Left lobe of liver (tissue), 2 donors: ENCODE results near the gene ANKRD16. TPM values are rescaled to one million over a fixed set of nuclear protein-coding genes. Genes with fewer than 3 reads are reported as not detected.

ENCODE experiments used
- ATAC-seq: fragments of 200-7000 bp; cut with Tn5 transposase; one replicate; pipeline ENCODE4 v1.9.1; 2020; ENCODE audit warnings: mild to moderate bottlenecking, moderate library complexity
- DNase-seq: peaks from one replicate; pipeline ENCODE4 v3.0.0-alpha.2; 2020; ENCODE audit warnings: low spot score
- total RNA-seq: library from RNA; stranded (reverse); gene quantifications from one replicate; pipeline ENCODE4 v1.2.1, GENCODE V29; 2021
- donor health status: DM: no; HTN: no; CAD: no; lungs with moderate emphysema.
- donor health status: DM: no; HTN: yes; CAD: no.

The ANKRD16 gene
- total RNA-seq, 1 donor from 2014 or later, result 6.6 TPM

GRCh38 chr10:5812283-5813090 is 77.2 kb downstream of the ANKRD16 start:
- ATAC-seq, result peak; percentile 55

More at GRCh38 chr10:5812283-5813090, 77.2 kb downstream of the ANKRD16 start:
- DNase-seq, result peak; percentile 71

Other genes starting within 250 kb of the ANKRD16 start
- 128 TPM for gene ASB13, start 223.3 kb downstream of the ANKRD16 start, total RNA-seq
- gene TASOR2, start 205.1 kb downstream of the ANKRD16 start, total RNA-seq, result 20.2 TPM
- 113 TPM for gene GDI2, start 76.5 kb downstream of the ANKRD16 start, total RNA-seq
- 41.7 TPM for gene FBH1, start 350 bp upstream of the ANKRD16 start, total RNA-seq
- 8.4 TPM for gene IL15RA, start 87.7 kb upstream of the ANKRD16 start, total RNA-seq
- gene IL2RA, start 172.5 kb upstream of the ANKRD16 start, total RNA-seq, result 1.3 TPM
- gene RBM17, start 199.1 kb upstream of the ANKRD16 start, total RNA-seq, result 24.3 TPM